GM12878 (cell line): ENCODE data around the gene FFAR2. TPM values are rescaled to one million over a fixed set of nuclear protein-coding genes. Genes with fewer than 3 reads are reported as not detected.

Experiments
- ATAC-seq: fragments of 200-7000 bp; cut with Tn5 transposase; 3 replicates; pipeline ENCODE4 v1.9.1; 2020; ENCODE audit warnings: mild to moderate bottlenecking, moderate library complexity
- BruUV-seq: library from RNA; stranded (reverse); fragments of 400-500 nt; replicated peaks from 2 replicates; lab custom pipeline; 2021; lab: Mats Ljungman, UMichigan
- CTCF ChIA-PET: fragments of 300-600 bp; sonication (Branson Sonifier 250); formaldehyde crosslinking; extraction: SDS; loops from one replicate; lab custom pipeline; 2021; ENCODE audit warnings: inconsistent platforms; lab: Yijun Ruan, JAX
- POLR2A ChIA-PET: fragments of 350-600 bp; formaldehyde crosslinking; extraction: SDS; loops from one replicate; lab custom pipeline; 2021; ENCODE audit warnings: inconsistent platforms; lab: Charles Lee
- RAD21 ChIA-PET: fragments of 300-600 bp; sonication (Branson Sonifier 250); formaldehyde crosslinking; loops from one replicate; lab custom pipeline; 2023; ENCODE audit warnings: antibody characterized with exemption; ENCODE audit not compliant: unreplicated experiment; lab: Charles Lee
- SMC1A ChIA-PET: fragments of 300-600 bp; sonication (Branson Sonifier 250); formaldehyde crosslinking; loops from one replicate; lab custom pipeline; 2023; ENCODE audit not compliant: unreplicated experiment, uncharacterized antibody; lab: Charles Lee
- DNase-seq: peaks from one replicate; pipeline ENCODE4 v3.0.0-alpha.2; 2011; ENCODE audit warnings: low read depth, low spot score
- FAIRE-seq: peaks from 3 replicates; lab custom pipeline; 2011; peaks lifted over from hg19 to GRCh38; lab: Jason Lieb, UNC
- H2AFZ ChIP-seq: 2 replicates; pipeline ENCODE4 v1.6.0; 2011; ENCODE audit warnings: low read depth, low read length, control low read depth; ENCODE audit not compliant: control insufficient read depth
- H3K27ac ChIP-seq: 2 replicates; pipeline ENCODE4 v1.5.1; 2011; ENCODE audit warnings: control low read depth; ENCODE audit not compliant: control insufficient read depth, insufficient read depth
- H3K27me3 ChIP-seq, 2 experiments: replicated peaks in 1 of 2; 2 replicates each; pipeline versions ENCODE4 v1.6.0 to v1.6.1; 2011; ENCODE audit warnings: low read length in 1 of 2; ENCODE audit not compliant: control insufficient read depth in 2 of 2, insufficient read depth in 2 of 2
- H3K36me3 ChIP-seq, 2 experiments: 2 replicates each; pipeline ENCODE4 v1.5.1; 2011; ENCODE audit warnings: low read length in 1 of 2; ENCODE audit not compliant: control insufficient read depth in 2 of 2, insufficient read depth in 2 of 2
- H3K4me1 ChIP-seq: 2 replicates; pipeline ENCODE4 v1.6.1; 2011; ENCODE audit warnings: mild to moderate bottlenecking, low read length, moderate library complexity, mixed read lengths; ENCODE audit not compliant: control insufficient read depth, insufficient read depth
- H3K4me2 ChIP-seq: 2 replicates; pipeline ENCODE4 v1.6.0; 2011; ENCODE audit warnings: control low read depth; ENCODE audit not compliant: control insufficient read depth, insufficient read depth
- H3K4me3 ChIP-seq: fragments of 200-600 bp; sonication (generic); 2 replicates; pipeline ENCODE4 v1.5.1; 2016
- H3K79me2 ChIP-seq: 2 replicates; pipeline ENCODE4 v1.6.0; 2011; ENCODE audit warnings: low read length; ENCODE audit not compliant: control insufficient read depth, insufficient read depth
- H3K9ac ChIP-seq: 2 replicates; pipeline ENCODE4 v1.8.0; 2011; ENCODE audit warnings: low read length, control low read depth, mixed read lengths; ENCODE audit not compliant: control insufficient read depth, insufficient read depth
- H3K9me3 ChIP-seq: replicated peaks from 3 replicates; pipeline ENCODE4 v1.5.1; 2011; ENCODE audit warnings: mild to moderate bottlenecking, low read length; ENCODE audit not compliant: control insufficient read depth, insufficient read depth
- H4K20me1 ChIP-seq: 2 replicates; pipeline ENCODE4 v1.6.0; 2011; ENCODE audit not compliant: control insufficient read depth, insufficient read depth
- BHLHE40 ChIP-seq, 2 experiments: fragments of 450-650 bp in 1 of 2; IDR thresholded peaks; 2 replicates each; pipeline ENCODE4 v1.6.1; 2011 to 2017; ENCODE audit warnings: low read depth in 2 of 2, borderline replicate concordance in 1 of 2, improper control_type of control experiment in 1 of 2, low read length in 1 of 2, mild to moderate bottlenecking in 1 of 2
- HCFC1 ChIP-seq: fragments of 150-350 bp; IDR thresholded peaks from 2 replicates; pipeline ENCODE4 v1.6.1; 2014; ENCODE audit warnings: low read length
- IKZF2 ChIP-seq, 2 experiments: fragments of 450-650 bp; IDR thresholded peaks; 2 replicates each; pipeline ENCODE4 v1.6.1; 2017; ENCODE audit warnings: mild to moderate bottlenecking in 2 of 2, moderate library complexity in 2 of 2
- KDM1A ChIP-seq: fragments of 200-600 bp; sonication (generic); IDR thresholded peaks from 2 replicates; pipeline ENCODE4 v1.6.1; 2016; ENCODE audit warnings: borderline replicate concordance
- LARP7 ChIP-seq: fragments of 450-650 bp; IDR thresholded peaks from 2 replicates; pipeline ENCODE4 v1.6.1; 2017; ENCODE audit warnings: mild to moderate bottlenecking
- RB1 ChIP-seq: fragments of 450-650 bp; formaldehyde crosslinking; IDR thresholded peaks from 2 replicates; pipeline ENCODE4 v1.6.1; 2017; ENCODE audit warnings: mild to moderate bottlenecking, borderline replicate concordance
- RFX5 ChIP-seq: IDR thresholded peaks from 2 replicates; pipeline ENCODE4 v1.6.1; 2011; ENCODE audit warnings: low read depth, low read length, improper control_type of control experiment
- SIN3A ChIP-seq: IDR thresholded peaks from 2 replicates; pipeline ENCODE4 v1.6.1; 2012; ENCODE audit warnings: low read depth, low read length, improper control_type of control experiment
- SP1 ChIP-seq: IDR thresholded peaks from one replicate; pipeline ENCODE4 v1.6.1; 2011; ENCODE audit warnings: low read depth, low read length
- TBL1XR1 ChIP-seq: IDR thresholded peaks from 2 replicates; pipeline ENCODE4 v1.6.1; 2012; ENCODE audit warnings: low read depth, low read length, improper control_type of control experiment
- YBX1 ChIP-seq: fragments of 450-650 bp; IDR thresholded peaks from 2 replicates; pipeline ENCODE4 v1.6.1; 2016; ENCODE audit warnings: antibody characterized with exemption
- ZNF274 ChIP-seq: IDR thresholded peaks from one replicate; pipeline ENCODE4 v1.8.0; 2011; ENCODE audit not compliant: insufficient read length, insufficient read depth
- WGBS: methylation state at CpG from one replicate; pipeline ENCODE4 v1.1.6; 2016; ENCODE audit warnings: low lambda C conversion rate; ENCODE audit not compliant: insufficient replicate concordance, insufficient coverage; ENCODE audit errors: missing lambda C conversion rate; 5-methylcytosine and 5-hydroxymethylcytosine counted together
- in situ Hi-C: fragments of 300-500 bp; cut with MboI; formaldehyde crosslinking; loops from 9 replicates; pipeline ENCODE4 v1.14.3; 2018; ENCODE audit warnings: mixed read lengths
- intact Hi-C: fragments of 100-400 bp; cut with micrococcal nuclease; formaldehyde crosslinking; loops from one replicate; pipeline ENCODE4 v1.14.2; 2022; ENCODE audit not compliant: unreplicated experiment
- polyA plus RNA-seq, 11 experiments: library from polyadenylated mRNA; depleted of rRNA in 4 of 11; unstranded in 6 of 11; stranded (reverse) in 5 of 11; fragments of >200 nt; fragmentation: Nextera tagmentation in 4 of 11; fragmentation: Illumina TruSeq in 1 of 11; extraction: Ambion mirVana in 4 of 11; extraction: Trizol in 1 of 11; gene quantifications; 1 replicate in 1 of 11; 2 replicates in 10 of 11; pipeline versions ENCODE4 v1.2.1 to v1.2.3, GENCODE V29; 2011 to 2016; ENCODE audit warnings: inconsistent platforms in 2 of 11, missing spikeins in 2 of 11, low read depth in 1 of 11
- total RNA-seq, 4 experiments: library from RNA; depleted of rRNA in 3 of 4; stranded (reverse); fragments of >200 nt in 3 of 4; fragmentation: Illumina TruSeq in 1 of 4; extraction: Trizol in 1 of 4; gene quantifications; 2 replicates each; pipeline versions ENCODE4 v1.2.1 to v1.2.3, GENCODE V29; 2013 to 2021
- TF ChIP-seq, protein P1 (sequence below): IDR thresholded peaks from 2 replicates; pipeline ENCODE4 v1.6.1; 2011; ENCODE audit warnings: low read depth, low read length, improper control_type of control experiment, borderline replicate concordance

FFAR2 gene
- total and polyA plus RNA-seq, 10 of the 15 experiments (the other 5 are each of a cell fraction or from before 2014, with no cell fraction given): 0.05 to 4.0 (median 2.1) TPM

DNA sequence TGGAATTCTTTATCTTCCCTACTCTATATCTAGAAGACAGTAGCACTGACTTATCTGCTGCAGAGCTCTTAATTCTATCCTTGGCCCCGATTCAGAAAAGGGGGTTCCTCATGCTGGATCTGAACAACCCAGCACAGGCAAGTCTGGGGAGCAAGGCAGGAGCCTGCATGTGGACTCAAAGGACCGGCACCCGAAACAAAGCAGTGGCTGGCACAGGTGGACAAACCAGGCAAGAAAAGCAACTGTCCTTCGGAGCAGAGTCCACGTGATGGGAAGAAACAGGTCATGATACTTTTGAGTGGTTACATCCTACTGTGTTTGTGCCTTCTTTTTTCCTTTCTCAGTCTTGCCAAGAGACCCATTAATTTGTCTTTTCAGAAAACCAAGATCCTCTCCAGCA is 38.9 kb upstream of the FFAR2 start:
- in situ Hi-C loops: no loop called here
- Histone ChIP-seq H3K27ac (peak overlapping the region; percentile 71), H3K9ac (peak overlapping the region; percentile 30; the same call in 1 of the 2 replicates), H3K4me1 (peaks cover 35% of the 10 kb centered on the region), H2AFZ (no peak overlapping the region), H3K36me3 (no peaks in the 10 kb centered on the region; a peak in 1 of 4 replicates), H4K20me1 (no peaks in the 10 kb centered on the region), H3K4me2 (peak overlapping the region; percentile 78)
- 72% methylated on average over 5 of the region's 5 CpGs for WGBS
- POLR2A ChIA-PET: interaction anchor here (1.2 to 1.7 kb wide), 5 partner anchors 10 to 77 kb away, joined by 3 to 5 read pairs (median 4); no protein-coding TSS in a partner anchor
- BruUV-seq: no TSS peak
- no peak for DNase-seq
- RAD21 ChIA-PET: interaction anchor here (1.0 to 5.8 kb wide), 12 partner anchors 9 to 86 kb away, joined by 3 to 56 read pairs (median 4); no protein-coding TSS in a partner anchor
- SMC1A ChIA-PET: interaction anchor here (1.0 to 10.6 kb wide), 11 partner anchors 8 to 62 kb away, joined by 3 to 152 read pairs (median 5); partner anchors contain the start of gene FFAR1
- CTCF ChIA-PET: interaction anchor here (0.9 to 2.1 kb wide), 4 partner anchors 51 to 99 kb away, joined by 3 to 8 read pairs (median 6); no protein-coding TSS in a partner anchor
- FAIRE-seq: no peak
- TF ChIP-seq RB1 (no peak), TBL1XR1 (no peak), SP1 (no peak), ZNF274 (no peak), RFX5 (no peak), KDM1A (no peak), LARP7 (no peak), BHLHE40 (IDR thresholded peaks at IDR 0.05; ENCODE audit: borderline replicate concordance in 1 of 2, low read depth in 2 of 2, low read length in 1 of 2) (no peak), YBX1 (no peak), HCFC1 (no peak), SIN3A (no peak), IKZF2 (IDR thresholded peaks at IDR 0.05) (no peak)
- TF ChIP-seq, protein P1, sequence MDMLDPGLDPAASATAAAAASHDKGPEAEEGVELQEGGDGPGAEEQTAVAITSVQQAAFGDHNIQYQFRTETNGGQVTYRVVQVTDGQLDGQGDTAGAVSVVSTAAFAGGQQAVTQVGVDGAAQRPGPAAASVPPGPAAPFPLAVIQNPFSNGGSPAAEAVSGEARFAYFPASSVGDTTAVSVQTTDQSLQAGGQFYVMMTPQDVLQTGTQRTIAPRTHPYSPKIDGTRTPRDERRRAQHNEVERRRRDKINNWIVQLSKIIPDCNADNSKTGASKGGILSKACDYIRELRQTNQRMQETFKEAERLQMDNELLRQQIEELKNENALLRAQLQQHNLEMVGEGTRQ: no peak
- TF ChIP-seq, all 136 proteins: peak for 0
- intact Hi-C loops: loop anchor here (2.0 kb wide), 2 partner anchors 50 to 56 kb away; no protein-coding TSS in a partner anchor
- Histone ChIP-seq H3K4me3 (peak overlapping the region; percentile 59), H3K27me3 (no peaks in the 10 kb centered on the region), H3K9me3 (no peaks in the 10 kb centered on the region; the same call in 2 of the 3 replicates), H3K79me2 (peaks cover 2% of the 10 kb centered on the region)
- ATAC-seq: no peak
